GM23248 (cell line): ENCODE measurements around the gene ZMAT1. TPM values are rescaled to one million over a fixed set of nuclear protein-coding genes. Genes with fewer than 3 reads are reported as not detected.

Experiments
- DNase-seq: peaks from one replicate; pipeline ENCODE4 v3.0.0-alpha.2; 2015
- H2AFZ ChIP-seq: fragments of 200-600 bp; sonication (generic); 2 replicates; pipeline ENCODE4 v1.6.1; 2016; ENCODE audit warnings: antibody characterized with exemption
- H3F3A ChIP-seq: fragments of 200-600 bp; sonication (generic); 2 replicates; pipeline ENCODE4 v1.6.1; 2016; ENCODE audit warnings: mild to moderate bottlenecking, antibody characterized with exemption, mixed run types; ENCODE audit not compliant: insufficient read depth
- H3K27ac ChIP-seq: fragments of 200-600 bp; sonication (generic); 2 replicates; pipeline ENCODE4 v1.5.1; 2016; ENCODE audit warnings: mild to moderate bottlenecking
- H3K27me3 ChIP-seq: fragments of 200-600 bp; sonication (generic); replicated peaks from 2 replicates; pipeline ENCODE4 v1.6.1; 2016; ENCODE audit warnings: mild to moderate bottlenecking; ENCODE audit not compliant: insufficient read depth
- H3K36me3 ChIP-seq: fragments of 200-600 bp; sonication (generic); 2 replicates; pipeline ENCODE4 v1.6.1; 2016; ENCODE audit warnings: low read depth, mild to moderate bottlenecking
- H3K4me1 ChIP-seq: fragments of 200-600 bp; sonication (generic); 2 replicates; pipeline ENCODE4 v1.6.1; 2016; ENCODE audit warnings: mild to moderate bottlenecking; ENCODE audit not compliant: insufficient read depth
- H3K4me2 ChIP-seq: fragments of 200-600 bp; sonication (generic); one replicate; pipeline ENCODE4 v1.6.1; 2016; ENCODE audit warnings: mild to moderate bottlenecking; ENCODE audit not compliant: unreplicated experiment
- H3K4me3 ChIP-seq: fragments of 200-600 bp; sonication (generic); 2 replicates; pipeline ENCODE4 v1.5.1; 2016; ENCODE audit warnings: mild to moderate bottlenecking
- H3K79me2 ChIP-seq: fragments of 200-600 bp; sonication (generic); 2 replicates; pipeline ENCODE4 v1.6.1; 2016; ENCODE audit warnings: mild to moderate bottlenecking; ENCODE audit not compliant: insufficient read depth
- H3K9ac ChIP-seq: fragments of 200-600 bp; sonication (generic); 2 replicates; pipeline ENCODE4 v1.6.1; 2016; ENCODE audit warnings: mild to moderate bottlenecking
- H3K9me2 ChIP-seq: fragments of 200-600 bp; sonication (generic); 2 replicates; pipeline ENCODE4 v1.6.1; 2016; ENCODE audit warnings: mixed run types, mild to moderate bottlenecking, moderate library complexity; ENCODE audit not compliant: insufficient read depth
- H3K9me3 ChIP-seq: fragments of 200-600 bp; sonication (generic); one replicate; pipeline ENCODE4 v1.6.1; 2017; ENCODE audit warnings: low read depth
- H4K20me1 ChIP-seq: fragments of 200-600 bp; sonication (generic); 2 replicates; pipeline ENCODE4 v1.6.0; 2016; ENCODE audit not compliant: insufficient read depth
- EZH2 ChIP-seq: fragments of 200-600 bp; sonication (generic); IDR thresholded peaks from 2 replicates; pipeline ENCODE4 v1.6.1; 2018; ENCODE audit warnings: antibody characterized with exemption, mild to moderate bottlenecking; ENCODE audit not compliant: insufficient read depth, poor library complexity, severe bottlenecking
- EZH2phosphoT487 ChIP-seq: fragments of 200-600 bp; sonication (generic); IDR thresholded peaks from 2 replicates; pipeline ENCODE4 v1.6.1; 2018; ENCODE audit warnings: antibody characterized with exemption, moderate library complexity, mild to moderate bottlenecking, low read depth; ENCODE audit not compliant: insufficient read depth
- WGBS, 2 experiments: methylation state at CpG; one replicate each; pipeline ENCODE4 v1.1.6; 2015 to 2017; ENCODE audit warnings: low lambda C conversion rate in 2 of 2, low coverage in 1 of 2; ENCODE audit errors: missing lambda C conversion rate in 2 of 2; 5-methylcytosine and 5-hydroxymethylcytosine counted together
- in situ Hi-C: fragments of 300-500 bp; cut with MboI; formaldehyde crosslinking; loops from 2 replicates; pipeline ENCODE4 v1.15.0; 2020
- polyA plus RNA-seq: library from polyadenylated mRNA; unstranded; fragments of >200 nt; fragmentation: Nextera tagmentation; extraction: Ambion mirVana; gene quantifications from 2 replicates; pipeline ENCODE4 v1.2.1, GENCODE V29; 2016
- total RNA-seq: library from RNA; depleted of rRNA; stranded (reverse); fragments of >200 nt; shearing (Covaris generic); gene quantifications from 2 replicates; pipeline ENCODE4 v1.2.3, GENCODE V29; 2014

ZMAT1 gene
- total and polyA plus RNA-seq, 2 experiments from 2014 or later, result 0.06 TPM; not detected in 1

- 6 to 8% methylated on average over 6 of the region's 6 CpGs for WGBS, 2 experiments
- H3K9ac ChIP-seq, result peak overlapping the region; percentile 77; the same call in 1 of the 2 replicates
- H4K20me1 ChIP-seq, result no peaks in the 10 kb centered on the region
- in situ Hi-C loops, result no loop called here
- no peaks in the 10 kb centered on the region for H3K4me1 ChIP-seq
- no peaks in the 10 kb centered on the region for H3K27me3 ChIP-seq
- no peak overlapping the region for H3K27ac ChIP-seq
- H3K79me2 ChIP-seq, result no peaks in the 10 kb centered on the region
- DNase-seq, result no peak
- no peaks in the 10 kb centered on the region for H3K9me2 ChIP-seq
- H3K4me2 ChIP-seq, result peak overlapping the region; percentile 42
- no peaks in the 10 kb centered on the region for H3K36me3 ChIP-seq
- peak overlapping the region; percentile 72 for H3K4me3 ChIP-seq
- no peaks in the 10 kb centered on the region for H3K9me3 ChIP-seq
- H2AFZ ChIP-seq, result peak overlapping the region; percentile 70
- no peak for TF ChIP-seq EZH2phosphoT487
- no peak for TF ChIP-seq EZH2
- no peaks in the 10 kb centered on the region for H3F3A ChIP-seq
These were observed 715 bp downstream of the ZMAT1 start for GRCh38 chrX:101931136-101931487.

- H3K36me3 ChIP-seq, result no peaks in the 10 kb centered on the region
- H3F3A ChIP-seq, result no peaks in the 10 kb centered on the region
- no peak overlapping the region for H3K9ac ChIP-seq
- no peaks in the 10 kb centered on the region for H3K9me2 ChIP-seq
- no peak for DNase-seq
- TF ChIP-seq EZH2 (no peak), EZH2phosphoT487 (no peak)
- no peaks in the 10 kb centered on the region for H4K20me1 ChIP-seq
- H3K4me3 ChIP-seq, result no peak overlapping the region
- in situ Hi-C loops, result no loop called here
- no peaks in the 10 kb centered on the region for H3K4me1 ChIP-seq
- 77 to 85% methylated on average over 5 of the region's 5 CpGs for WGBS, 2 experiments
- H2AFZ ChIP-seq, result no peak overlapping the region
- H3K27me3 ChIP-seq, result no peaks in the 10 kb centered on the region
- H3K9me3 ChIP-seq, result no peaks in the 10 kb centered on the region
- H3K27ac ChIP-seq, result no peak overlapping the region
- no peak overlapping the region for H3K4me2 ChIP-seq
- H3K79me2 ChIP-seq, result no peaks in the 10 kb centered on the region
These were observed 6.1 kb downstream of the ZMAT1 start for GRCh38 chrX:101925733-101926132.

DNA sequence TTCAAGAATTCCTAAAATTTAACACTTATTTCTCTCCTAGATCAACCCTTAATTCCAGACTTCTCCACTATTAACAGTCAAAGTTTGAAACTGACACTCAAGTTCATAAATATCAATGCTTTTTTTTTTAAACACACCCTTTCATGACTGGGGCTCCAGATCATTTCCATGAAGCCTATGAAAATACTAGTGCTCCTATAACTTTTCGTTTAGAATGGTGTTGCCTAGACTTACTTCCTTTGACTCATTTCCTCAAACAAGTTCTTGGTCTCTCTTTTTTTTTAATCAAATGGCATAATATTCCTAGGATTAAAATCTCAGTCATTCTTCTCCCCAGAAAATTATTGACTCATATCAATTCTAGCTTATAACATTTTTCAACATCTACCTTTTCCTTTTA is 13.1 kb downstream of the ZMAT1 start:
- in situ Hi-C loops, result no loop called here
- Histone ChIP-seq H2AFZ (no peak overlapping the region), H3K27me3 (no peaks in the 10 kb centered on the region), H3K9me2 (no peaks in the 10 kb centered on the region), H3K9me3 (no peaks in the 10 kb centered on the region), H3K27ac (no peak overlapping the region), H3K4me1 (no peaks in the 10 kb centered on the region), H3F3A (no peaks in the 10 kb centered on the region), H3K9ac (no peak overlapping the region), H3K36me3 (no peaks in the 10 kb centered on the region), H3K4me3 (no peak overlapping the region), H3K79me2 (no peaks in the 10 kb centered on the region), H4K20me1 (no peaks in the 10 kb centered on the region), H3K4me2 (no peak overlapping the region)
- DNase-seq, result no peak
- no peak for TF ChIP-seq EZH2
- no peak for TF ChIP-seq EZH2phosphoT487
- WGBS, 2 experiments, result 43 to 50% methylated on average over 1 of the region's 1 CpG

DNA sequence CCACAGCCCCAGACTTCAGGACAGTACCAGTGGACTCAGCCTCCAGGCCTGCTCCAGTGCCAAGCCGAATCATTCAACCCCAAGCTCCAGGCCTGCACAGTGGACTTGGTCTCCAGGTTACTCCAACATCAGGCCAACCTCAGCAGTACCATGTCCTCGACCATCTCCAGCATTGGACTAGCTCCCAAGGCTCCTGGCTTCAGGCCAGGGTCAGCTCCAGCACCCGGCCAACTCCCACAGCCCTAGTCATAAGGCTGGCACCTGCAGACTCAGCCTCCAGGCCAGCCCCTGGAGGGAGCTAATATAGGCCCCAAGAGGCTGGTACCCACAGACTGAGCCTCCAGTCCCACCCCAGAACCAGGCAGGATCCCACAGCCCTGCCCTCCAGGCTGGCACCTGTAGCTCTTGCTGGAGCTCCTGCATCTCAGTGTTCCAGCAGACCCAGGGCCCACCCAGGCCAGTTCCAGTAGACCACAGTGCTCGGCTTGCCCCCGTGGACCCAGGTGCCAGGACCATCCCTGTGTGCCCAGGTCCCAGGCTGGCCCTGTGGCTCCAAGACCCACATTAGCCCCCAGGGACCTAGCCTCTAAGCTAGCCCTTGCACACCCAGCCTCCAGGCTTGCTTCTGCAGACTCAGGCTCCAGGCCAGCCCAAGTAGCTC is 25.6 kb downstream of the ZMAT1 start:
- no peak for DNase-seq
- H3K4me3 ChIP-seq, result no peak overlapping the region
- H3K9me3 ChIP-seq, result no peaks in the 10 kb centered on the region
- no peak overlapping the region for H3K4me2 ChIP-seq
- H3K27me3 ChIP-seq, result no peaks in the 10 kb centered on the region
- no peak overlapping the region for H3K9ac ChIP-seq
- TF ChIP-seq EZH2 (no peak), EZH2phosphoT487 (no peak)
- H3F3A ChIP-seq, result no peaks in the 10 kb centered on the region
- no peaks in the 10 kb centered on the region for H3K79me2 ChIP-seq
- no peaks in the 10 kb centered on the region for H3K36me3 ChIP-seq
- no peak overlapping the region for H3K27ac ChIP-seq
- in situ Hi-C loops, result no loop called here
- H2AFZ ChIP-seq, result no peak overlapping the region
- 0 to 47% methylated on average over 1 to 3 of the region's 5 CpGs for WGBS, 2 experiments
- H3K9me2 ChIP-seq, result no peaks in the 10 kb centered on the region
- H3K4me1 ChIP-seq, result no peaks in the 10 kb centered on the region
- H4K20me1 ChIP-seq, result no peaks in the 10 kb centered on the region
